Body of pancreas (tissue), 4 donors: ENCODE data around the gene C17orf113.

ENCODE experiments used
- CTCF ChIP-seq, 7 experiments: fragments of 450-650 bp in 4 of 7; fragments of 200-600 bp in 3 of 7; sonication (generic) in 3 of 7; IDR thresholded peaks; one replicate each; pipeline ENCODE4 v1.5.1; 2016 to 2019; ENCODE audit warnings: antibody characterized with exemption in 7 of 7
- POLR2A ChIP-seq, 3 donors: fragments of 450-650 bp; IDR thresholded peaks; one replicate each; pipeline ENCODE4 v1.6.1; 2016; ENCODE audit warnings: antibody characterized with exemption in 3 of 3, mild to moderate bottlenecking in 2 of 3

DNA sequence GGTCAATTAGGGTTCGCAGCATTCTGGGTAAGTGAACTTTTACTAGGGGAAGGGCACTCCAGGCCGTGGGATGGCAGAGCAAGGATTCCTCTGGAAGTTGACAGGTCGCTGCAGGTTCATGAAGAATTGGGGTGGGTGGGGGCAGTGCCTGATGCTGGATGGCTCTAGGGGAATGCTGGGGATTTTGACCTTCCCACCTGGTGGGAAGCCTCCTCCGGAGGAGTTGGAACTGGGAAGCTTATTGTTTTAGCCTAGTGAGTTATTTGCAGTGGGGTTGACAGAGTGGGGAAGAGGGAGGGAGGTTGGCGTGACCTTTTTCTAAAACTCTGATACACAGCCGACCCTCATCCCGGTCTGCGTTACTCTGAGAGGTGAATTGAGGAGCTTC is 606 bp upstream of the C17orf113 start:
- TF ChIP-seq CTCF (IDR thresholded peaks at IDR 0.05) (no peak), POLR2A (IDR thresholded peaks at IDR 0.05) (no peak)
